Ascending aorta (tissue), 2 donors: ENCODE results near the gene DCAF8. TPM values are rescaled to one million over a fixed set of nuclear protein-coding genes. Genes with fewer than 3 reads are reported as not detected.

Source experiments
- DNase-seq, 2 donors: peaks; one replicate each; pipeline ENCODE4 v3.0.0-alpha.2; 2019; ENCODE audit warnings: low spot score in 2 of 2
- H3K27ac ChIP-seq, 2 donors: fragments of 200-600 bp; sonication (generic); one replicate each; pipeline ENCODE4 v1.5.1; 2016 to 2017; ENCODE audit warnings: mild to moderate bottlenecking in 1 of 2
- H3K27me3 ChIP-seq: fragments of 200-600 bp; sonication (generic); one replicate; pipeline ENCODE4 v1.5.1; 2017
- H3K36me3 ChIP-seq, 2 donors: fragments of 200-600 bp; sonication (generic); one replicate each; pipeline ENCODE4 v1.5.1; 2016
- H3K4me1 ChIP-seq, 2 donors: fragments of 200-600 bp; sonication (generic); one replicate each; pipeline ENCODE4 v1.5.1; 2016 to 2017; ENCODE audit warnings: mild to moderate bottlenecking in 1 of 2
- H3K4me3 ChIP-seq, 2 donors: fragments of 200-600 bp; sonication (generic); one replicate each; pipeline ENCODE4 v1.5.1; 2016 to 2017; ENCODE audit warnings: mild to moderate bottlenecking in 1 of 2
- H3K9me3 ChIP-seq, 2 donors: fragments of 200-600 bp; sonication (generic); one replicate each; pipeline ENCODE4 v1.5.1; 2016
- CTCF ChIP-seq, 3 experiments: fragments of 200-600 bp in 2 of 3; fragments of 450-650 bp in 1 of 3; sonication (generic) in 2 of 3; IDR thresholded peaks; one replicate each; pipeline ENCODE4 v1.5.1; 2016 to 2019; ENCODE audit warnings: antibody characterized with exemption in 3 of 3, mild to moderate bottlenecking in 1 of 3, moderate library complexity in 1 of 3
- intact Hi-C: fragments of 100-400 bp; cut with DNase I; formaldehyde crosslinking; loops from one replicate; pipeline ENCODE4 v1.15.1; 2023
- total RNA-seq: library from RNA; depleted of rRNA; stranded (reverse); fragments of >200 nt; gene quantifications from one replicate; pipeline ENCODE4 v1.1.0, GENCODE V29; 2016

DCAF8 gene
- 68.9 TPM for total RNA-seq

- peak within 1 kb of the TSS; percentile 98 for H3K27ac ChIP-seq
- peak; percentile 90 to 99 for DNase-seq
- intact Hi-C loops, result loop anchor here (1.0 to 5.0 kb wide), 6 partner anchors 23 to 895 kb away; partner anchors contain the start of genes PEA15, PEX19, PIGM and USP21
- H3K27me3 ChIP-seq, result no peaks in the 10 kb centered on the region
- H3K4me1 ChIP-seq, result peaks cover 0 to 24% of the 10 kb centered on the region in 2 donors
- peak within 1 kb of the TSS; percentile 85 to 98 for H3K4me3 ChIP-seq
- TF ChIP-seq CTCF (IDR thresholded peaks at IDR 0.05), result no peak
- no peaks in the 10 kb centered on the region for H3K9me3 ChIP-seq
- no peaks in the 10 kb centered on the region for H3K36me3 ChIP-seq
Measured at GRCh38 chr1:160261893-160262794, at the start of gene DCAF8. DCAF8 (minus strand) TSS chr1:160262549; CDS start chr1:160244008, 18,541 bp downstream.

- no peak for TF ChIP-seq CTCF (IDR thresholded peaks at IDR 0.05)
- Histone ChIP-seq H3K27me3 (no peaks in the 10 kb centered on the region), H3K9me3 (no peaks in the 10 kb centered on the region), H3K36me3 (peaks cover 98 to 100% of the 10 kb centered on the region in 2 donors), H3K4me3 (no peak overlapping the region), H3K27ac (no peak overlapping the region), H3K4me1 (no peaks in the 10 kb centered on the region)
- no peak for DNase-seq
- intact Hi-C loops, result no loop called here
Measured at GRCh38 chr1:160309571-160309970, 47.2 kb upstream of the DCAF8 start.

GRCh38 chr1:160309185-160309557 is 46.8 kb upstream of the DCAF8 start:
- TF ChIP-seq CTCF (IDR thresholded peaks at IDR 0.05), result no peak

GRCh38 chr1:160308451-160309184 is 46.3 kb upstream of the DCAF8 start:
- no peak overlapping the region for H3K4me3 ChIP-seq
- H3K27ac ChIP-seq, result no peak overlapping the region
- no peaks in the 10 kb centered on the region for H3K4me1 ChIP-seq
- intact Hi-C loops, result no loop called here
- peaks cover 98% of the 10 kb centered on the region in 2 donors for H3K36me3 ChIP-seq
- H3K9me3 ChIP-seq, result no peaks in the 10 kb centered on the region
- no peak for DNase-seq
- TF ChIP-seq CTCF (IDR thresholded peaks at IDR 0.05), result no peak
- H3K27me3 ChIP-seq, result no peaks in the 10 kb centered on the region

More at GRCh38 chr1:160309185-160309557, 46.8 kb upstream of the DCAF8 start:
- no peak for DNase-seq
- Histone ChIP-seq H3K27ac (no peak overlapping the region), H3K36me3 (peaks cover 98% of the 10 kb centered on the region in 2 donors), H3K4me3 (no peak overlapping the region), H3K27me3 (no peaks in the 10 kb centered on the region), H3K9me3 (no peaks in the 10 kb centered on the region), H3K4me1 (no peaks in the 10 kb centered on the region)
- intact Hi-C loops, result no loop called here

GRCh38 chr1:160307118-160307791 is 44.9 kb upstream of the DCAF8 start:
- no peak for TF ChIP-seq CTCF (IDR thresholded peaks at IDR 0.05)
- H3K36me3 ChIP-seq, result peaks cover 94 to 95% of the 10 kb centered on the region in 2 donors
- intact Hi-C loops, result no loop called here
- DNase-seq, result no peak
- no peak overlapping the region for H3K4me3 ChIP-seq
- no peaks in the 10 kb centered on the region for H3K4me1 ChIP-seq
- no peaks in the 10 kb centered on the region for H3K27me3 ChIP-seq
- no peaks in the 10 kb centered on the region for H3K9me3 ChIP-seq
- no peak overlapping the region for H3K27ac ChIP-seq
